TTC549 (cell line): ENCODE results near the gene CEACAM18.

ENCODE experiments used
- FAIRE-seq: peaks from 2 replicates; lab custom pipeline; 2012; peaks lifted over from hg19 to GRCh38; lab: Jason Lieb, UNC

The CEACAM18 gene

DNA sequence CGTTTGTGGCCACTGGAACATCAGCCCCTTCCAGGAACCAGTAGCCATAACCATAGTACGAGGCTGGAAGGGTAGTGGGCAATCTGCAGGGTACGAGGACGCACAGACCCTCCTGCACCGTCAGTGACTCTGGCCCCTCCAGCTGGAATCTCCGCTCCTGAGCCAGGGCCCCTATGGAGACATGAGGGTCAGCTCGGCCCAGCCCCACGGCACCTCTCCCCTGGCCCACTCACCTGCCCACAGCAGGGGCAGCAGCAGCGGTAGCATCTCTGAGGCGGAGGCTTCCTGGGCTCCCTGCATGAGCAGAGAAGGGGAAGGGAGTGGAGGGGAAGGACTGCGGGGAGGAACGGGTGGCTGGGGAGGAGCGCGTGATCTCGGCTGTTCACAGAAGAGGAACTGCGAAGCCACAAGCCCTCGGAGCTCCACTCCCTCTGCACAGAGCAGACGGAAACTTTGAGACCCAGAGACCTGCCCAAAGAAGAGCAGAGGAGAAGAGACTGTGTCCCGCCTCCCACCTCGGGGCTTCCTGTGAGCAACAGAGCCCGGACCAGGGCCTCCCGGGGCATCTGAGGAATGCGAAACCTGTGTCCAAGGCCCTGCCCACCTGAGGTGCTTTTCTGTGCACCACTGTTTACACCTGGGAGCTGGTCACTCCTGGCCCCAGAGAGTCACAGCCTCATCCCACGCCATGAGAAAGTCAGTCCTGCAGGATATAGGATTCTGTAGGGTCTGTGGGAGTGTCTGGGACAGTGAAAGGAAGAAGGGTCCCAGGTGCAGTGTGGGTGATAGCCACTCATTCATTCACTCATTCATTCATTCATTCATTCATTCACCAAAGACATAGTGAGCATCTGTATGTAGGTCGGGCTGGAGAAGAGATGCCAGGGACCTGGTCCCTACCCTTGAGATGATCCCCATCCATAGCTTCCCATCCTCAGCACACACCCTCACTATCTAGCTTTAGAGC is 53.3 kb downstream of the CEACAM18 start, which contains the start of gene SIGLEC6:
TSS of gene SIGLEC6 (minus strand) at position 322 of the 967 bp plus-strand sequence. CDS start at position 300, 22 bp downstream.
- FAIRE-seq: no peak

DNA sequence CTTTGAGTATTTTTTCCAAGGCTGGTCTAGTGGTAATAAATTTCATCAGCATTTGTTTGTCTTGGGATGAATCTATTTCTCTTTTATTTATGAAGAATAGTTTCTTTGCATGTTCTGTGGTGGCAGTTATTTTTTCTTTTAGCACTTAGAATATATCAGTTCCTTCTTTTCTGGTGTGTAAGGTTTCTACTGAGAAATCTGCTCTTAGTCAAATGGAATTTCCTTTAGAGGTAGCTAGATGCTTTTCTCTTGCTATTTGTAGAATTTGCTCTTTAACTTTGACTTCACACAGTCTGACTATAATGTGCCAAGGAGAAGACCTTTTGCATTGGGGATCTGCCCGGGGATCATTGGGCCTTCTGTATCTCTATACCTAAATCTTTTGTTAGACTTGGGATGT is 57.2 kb downstream of the CEACAM18 start:
- no peak for FAIRE-seq

DNA sequence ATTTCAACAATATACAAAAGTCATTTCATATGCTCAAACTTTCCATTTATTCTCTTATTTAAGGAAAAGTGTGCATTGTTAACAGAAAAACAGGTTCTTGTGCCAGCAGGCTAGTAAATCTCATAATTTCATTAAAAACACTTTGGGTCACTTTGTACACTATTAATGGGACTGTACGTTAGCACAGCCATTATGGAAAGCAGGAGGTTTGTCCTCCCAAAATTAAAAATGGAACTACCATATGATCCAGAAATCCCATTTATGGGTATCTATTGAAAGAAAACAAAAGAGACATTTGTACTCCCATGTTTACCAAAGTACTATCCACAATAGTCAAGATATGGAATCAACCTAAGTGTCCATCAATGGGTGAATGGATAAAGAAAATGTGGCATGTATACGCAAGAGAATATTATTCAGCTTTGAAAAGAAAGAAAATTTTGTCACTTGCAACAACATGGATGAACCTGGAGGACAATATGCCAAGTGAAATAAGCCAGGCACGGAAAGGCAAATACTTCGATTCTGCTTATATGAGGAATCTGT is 61.6 kb downstream of the CEACAM18 start:
- no peak for FAIRE-seq
